ENCODE results near the gene GALNT9.

DNA sequence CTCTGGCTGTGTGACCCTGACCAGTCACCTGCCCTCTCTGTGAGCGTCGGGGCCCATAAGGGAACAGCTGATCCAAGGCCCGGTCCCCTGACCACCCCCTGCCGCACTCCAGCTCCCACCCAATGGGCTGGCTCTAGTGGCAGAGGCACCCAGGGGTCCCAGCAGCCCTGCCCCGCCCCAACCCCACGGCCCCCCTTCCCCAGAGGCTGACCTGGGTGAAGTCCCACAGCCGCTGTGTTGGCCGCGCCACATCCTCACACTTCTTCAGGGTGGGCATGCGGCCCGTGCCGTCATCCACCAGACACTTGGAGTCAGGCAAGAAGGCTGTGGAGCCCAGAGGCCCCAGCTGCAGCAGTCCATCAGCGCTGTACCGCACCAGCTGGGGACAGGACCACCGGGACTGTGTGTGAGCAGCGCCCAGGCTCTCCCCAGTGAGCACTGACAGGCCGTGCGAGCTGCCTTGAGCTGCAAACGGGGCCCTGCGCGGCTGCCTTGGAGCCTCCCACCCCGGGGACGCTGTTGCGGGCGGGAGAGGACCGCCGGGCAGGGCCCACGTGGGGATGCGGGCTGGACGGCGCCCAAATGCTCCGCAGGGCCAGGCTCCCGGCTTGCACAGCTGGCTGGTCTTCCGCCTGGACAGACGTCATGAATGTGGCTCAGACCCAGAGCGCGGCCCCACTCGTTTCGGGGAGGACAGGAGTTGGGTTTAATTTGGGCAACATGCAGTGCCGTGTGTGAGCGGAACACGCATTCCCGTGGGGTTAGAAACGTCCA lies 131.6 kb downstream of the GALNT9 start:
- no peak for TF ChIP-seq CTCF (IDR thresholded peaks at IDR 0.05)
- no peak for TF ChIP-seq POLR2A (IDR thresholded peaks at IDR 0.05)

Data from lower leg skin (tissue), 3 donors.